HG03060 (cell line): ENCODE data around the gene DBT.
"Not testable (repeated sequence)": the region's sequence is repeated elsewhere in the genome, so short reads cannot be mapped to it uniquely, and the experiment has no call there.

Experiments used
- ATAC-seq: cut with Tn5 transposase; IDR thresholded peaks from one replicate; pipeline ENCODE4 v1.9.1; 2021; ENCODE audit warnings: low read depth, moderate number of reproducible peaks; ENCODE audit not compliant: unreplicated experiment

The DBT gene

GRCh38 chr1:100252901-100253300, 3.3 kb upstream of the DBT start:
- ATAC-seq, result no peak

- ATAC-seq, result no peak
These were observed 1.2 kb upstream of the DBT start for GRCh38 chr1:100250807-100251206.

- no peak for ATAC-seq
These were observed 630 bp upstream of the DBT start for GRCh38 chr1:100250264-100250663.

- ATAC-seq, result no peak
These were observed 488 bp downstream of the DBT start for GRCh38 chr1:100249155-100249536.

GRCh38 chr1:100246738-100247137, 2.9 kb downstream of the DBT start:
- ATAC-seq, result no peak

- no peak for ATAC-seq
These were observed 9.0 kb downstream of the DBT start for GRCh38 chr1:100240631-100241030.

GRCh38 chr1:100239961-100240360, 9.7 kb downstream of the DBT start:
- ATAC-seq, result no peak

GRCh38 chr1:100237091-100237490, 12.5 kb downstream of the DBT start:
- no peak for ATAC-seq

- no peak for ATAC-seq
These were observed 15.2 kb downstream of the DBT start for GRCh38 chr1:100234432-100234831.

GRCh38 chr1:100233566-100233965, 16.1 kb downstream of the DBT start:
- ATAC-seq, result not testable (repeated sequence)

GRCh38 chr1:100232156-100232555, 17.5 kb downstream of the DBT start:
- ATAC-seq, result no peak

GRCh38 chr1:100231721-100232120, 17.9 kb downstream of the DBT start:
- no peak for ATAC-seq

GRCh38 chr1:100230765-100231164, 18.9 kb downstream of the DBT start:
- no peak for ATAC-seq

- ATAC-seq, result no peak
These were observed 19.8 kb downstream of the DBT start for GRCh38 chr1:100229681-100230443.

GRCh38 chr1:100222428-100222827, 27.2 kb downstream of the DBT start:
- no peak for ATAC-seq

GRCh38 chr1:100219883-100220282, 29.8 kb downstream of the DBT start:
- ATAC-seq, result no peak

- no peak for ATAC-seq
These were observed 30.2 kb downstream of the DBT start for GRCh38 chr1:100219457-100219856.

- ATAC-seq, result no peak
These were observed 31.8 kb downstream of the DBT start for GRCh38 chr1:100217834-100218233.

GRCh38 chr1:100215101-100215500, 34.5 kb downstream of the DBT start:
- ATAC-seq, result no peak

GRCh38 chr1:100213141-100213540, 36.5 kb downstream of the DBT start:
- ATAC-seq, result no peak

- ATAC-seq, result no peak
These were observed 43.3 kb downstream of the DBT start for GRCh38 chr1:100206301-100206700.

GRCh38 chr1:100205593-100205992, 44.0 kb downstream of the DBT start:
- ATAC-seq, result not testable (repeated sequence)

- ATAC-seq, result not testable (repeated sequence)
These were observed 44.5 kb downstream of the DBT start for GRCh38 chr1:100205103-100205502.
